ENCODE data around the gene QSOX2.

- TF ChIP-seq POLR2A (IDR thresholded peaks at IDR 0.05) (no peak), CTCF (IDR thresholded peaks at IDR 0.05) (no peak)
These were observed 7.9 kb upstream of the QSOX2 start for GRCh38 chr9:136253246-136254130.

All from Peyer's patch (tissue), 4 donors.